SU-DHL-6 (cell line): ENCODE results near the gene TMEM187.

ENCODE experiments used
- CTCF ChIP-seq: fragments of 200-600 bp; sonication (generic); IDR thresholded peaks from one replicate; pipeline ENCODE4 v1.5.1; 2017; ENCODE audit warnings: antibody characterized with exemption, mild to moderate bottlenecking, low read length, moderate library complexity; ENCODE audit not compliant: insufficient read depth, poor library complexity, severe bottlenecking
- EZH2phosphoT487 ChIP-seq: fragments of 200-600 bp; sonication (generic), shearing (Covaris generic); conservative IDR thresholded peaks from 2 replicates; pipeline ENCODE4 v1.6.1; 2018; ENCODE audit warnings: mild to moderate bottlenecking, antibody characterized with exemption, low read length, moderate library complexity, mixed read lengths

- no peak for TF ChIP-seq EZH2phosphoT487
- TF ChIP-seq CTCF = no peak
These were observed 44.0 kb downstream of the TMEM187 start for GRCh38 chrX:154016366-154017076.
